HG02938 (cell line): Measurements from ENCODE around the gene WWOX.

ENCODE experiments used
- ATAC-seq: cut with Tn5 transposase; IDR thresholded peaks from one replicate; pipeline ENCODE4 v1.9.1; 2021; ENCODE audit warnings: mild to moderate bottlenecking, moderate library complexity; ENCODE audit not compliant: unreplicated experiment

Gene WWOX

GRCh38 chr16:79168321-79168720, 1068.9 kb downstream of the WWOX start:
- ATAC-seq: no peak

GRCh38 chr16:79169239-79169638, 1069.8 kb downstream of the WWOX start:
- no peak for ATAC-seq

GRCh38 chr16:79170555-79171246, 1071.2 kb downstream of the WWOX start:
- no peak for ATAC-seq

- ATAC-seq: no peak
Observed at GRCh38 chr16:79171504-79171903, 1072.0 kb downstream of the WWOX start.

GRCh38 chr16:79171931-79172705, 1072.7 kb downstream of the WWOX start:
- no peak for ATAC-seq

GRCh38 chr16:79172976-79173500, 1073.6 kb downstream of the WWOX start:
- ATAC-seq: no peak

- no peak for ATAC-seq
Observed at GRCh38 chr16:79173919-79174318, 1074.5 kb downstream of the WWOX start.

- ATAC-seq: no peak
Observed at GRCh38 chr16:79175286-79176057, 1076.0 kb downstream of the WWOX start.

GRCh38 chr16:79177018-79177417, 1077.6 kb downstream of the WWOX start:
- no peak for ATAC-seq

- no peak for ATAC-seq
Observed at GRCh38 chr16:79181419-79181818, 1082.0 kb downstream of the WWOX start.

- ATAC-seq: no peak
Observed at GRCh38 chr16:79182616-79183015, 1083.2 kb downstream of the WWOX start.

GRCh38 chr16:79183571-79183970, 1084.1 kb downstream of the WWOX start:
- no peak for ATAC-seq

- no peak for ATAC-seq
Observed at GRCh38 chr16:79184464-79185030, 1085.1 kb downstream of the WWOX start.

GRCh38 chr16:79185711-79186110, 1086.3 kb downstream of the WWOX start:
- ATAC-seq: no peak

- no peak for ATAC-seq
Observed at GRCh38 chr16:79186196-79186595, 1086.7 kb downstream of the WWOX start.

GRCh38 chr16:79188115-79188738, 1088.8 kb downstream of the WWOX start:
- ATAC-seq: no peak

GRCh38 chr16:79188739-79189122, 1089.3 kb downstream of the WWOX start:
- no peak for ATAC-seq

GRCh38 chr16:79190542-79190941, 1091.1 kb downstream of the WWOX start:
- ATAC-seq: no peak

- ATAC-seq: no peak
Observed at GRCh38 chr16:79191933-79192332, 1092.5 kb downstream of the WWOX start.

- no peak for ATAC-seq
Observed at GRCh38 chr16:79192904-79193303, 1093.5 kb downstream of the WWOX start.

GRCh38 chr16:79194291-79194690, 1094.8 kb downstream of the WWOX start:
- no peak for ATAC-seq
